ENCODE measurements around the gene PRKN.
"Not testable (repeated sequence)": the region's sequence is repeated elsewhere in the genome, so short reads cannot be mapped to it uniquely, and the experiment has no call there.

The PRKN gene

GRCh38 chr6:161315246-161315917, 1412.2 kb downstream of the PRKN start:
- H3K4me1 ChIP-seq (ENCODE audit: insufficient read depth, low read length); H3K27ac ChIP-seq (ENCODE audit: low read length); H3K9ac ChIP-seq (ENCODE audit: low read depth, low read length); H3K4me3 ChIP-seq (ENCODE audit: low read length); H3K27me3 ChIP-seq (ENCODE audit: insufficient read depth, low read length); H3K36me3 ChIP-seq (ENCODE audit: insufficient read depth, low read depth, low read length); H3K9me3 ChIP-seq (ENCODE audit: insufficient read depth, low read depth, low read length): not testable (repeated sequence)

DNA sequence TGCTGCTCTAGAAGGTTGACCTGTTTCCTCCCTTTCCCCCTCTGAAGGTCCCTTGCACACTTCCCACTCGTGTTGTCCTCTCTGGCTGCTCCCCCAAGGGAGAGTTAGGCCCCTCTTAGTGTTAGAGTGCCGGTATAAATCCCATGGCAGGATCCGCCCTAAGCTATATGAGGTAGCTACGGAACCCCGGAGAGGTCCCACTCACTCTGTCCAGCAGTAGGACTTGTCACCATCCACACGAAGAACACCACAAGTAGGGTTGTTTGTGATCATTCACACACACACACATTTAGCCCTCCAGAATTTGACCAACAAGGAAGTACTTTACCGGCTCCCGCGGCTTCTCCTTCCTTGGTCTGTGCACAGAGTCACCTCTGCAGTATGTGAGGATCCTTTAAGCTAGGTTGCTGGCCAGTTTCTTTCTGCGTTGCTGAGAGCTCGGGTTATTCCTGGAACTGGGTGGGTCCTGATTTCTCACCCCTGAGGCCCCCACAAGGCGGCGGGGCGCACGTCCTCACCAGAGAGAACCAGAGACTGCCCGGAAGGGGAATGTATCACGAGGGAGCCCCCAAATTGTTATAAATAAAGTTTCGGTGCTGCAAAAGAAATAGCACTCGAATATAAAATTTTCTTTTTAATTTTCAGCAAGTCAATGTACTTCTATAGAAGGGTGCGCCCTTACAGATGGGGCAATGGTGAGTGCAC, 1412.9 kb downstream of the PRKN start:
- H3K4me1 ChIP-seq (ENCODE audit: insufficient read depth, low read length); H3K27me3 ChIP-seq (ENCODE audit: insufficient read depth, low read length); H3K27ac ChIP-seq (ENCODE audit: low read length); H3K36me3 ChIP-seq (ENCODE audit: insufficient read depth, low read depth, low read length); H3K9ac ChIP-seq (ENCODE audit: low read depth, low read length); H3K9me3 ChIP-seq (ENCODE audit: insufficient read depth, low read depth, low read length); H3K4me3 ChIP-seq (ENCODE audit: low read length): not testable (repeated sequence)

GRCh38 chr6:161313940-161314509, 1413.5 kb downstream of the PRKN start:
- Histone ChIP-seq H3K36me3 (ENCODE audit: insufficient read depth, low read depth, low read length) (no peaks in the 10 kb centered on the region), H3K9me3 (ENCODE audit: insufficient read depth, low read depth, low read length) (no peaks in the 10 kb centered on the region), H3K27ac (ENCODE audit: low read length) (no peak overlapping the region), H3K4me3 (ENCODE audit: low read length) (no peak overlapping the region), H3K4me1 (ENCODE audit: insufficient read depth, low read length) (peaks cover 6% of the 10 kb centered on the region; the same call in 1 of the 2 replicates), H3K9ac (ENCODE audit: low read depth, low read length) (no peak overlapping the region), H3K27me3 (ENCODE audit: insufficient read depth, low read length) (no peaks in the 10 kb centered on the region)

DNA sequence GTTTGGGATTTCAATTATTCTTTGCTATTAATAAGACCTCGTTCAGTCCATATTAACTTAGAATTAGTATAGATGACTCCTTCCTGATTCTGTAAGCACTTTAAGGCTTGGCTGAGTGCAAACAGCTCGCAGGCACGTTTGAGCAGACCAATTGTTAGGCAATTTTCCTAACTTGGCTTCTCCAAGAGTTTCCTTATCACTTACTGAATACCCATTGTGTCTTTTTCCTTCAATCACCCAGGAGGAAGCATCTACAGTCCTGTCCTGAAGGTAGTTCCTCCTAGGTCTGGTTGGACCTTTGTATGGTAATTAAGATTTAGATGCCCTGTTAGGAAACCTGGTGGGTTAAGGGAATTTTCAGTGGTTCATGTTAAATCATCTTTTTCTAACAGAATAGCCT, 1414.1 kb downstream of the PRKN start:
- H3K9ac ChIP-seq (ENCODE audit: low read depth, low read length); H3K36me3 ChIP-seq (ENCODE audit: insufficient read depth, low read depth, low read length); H3K9me3 ChIP-seq (ENCODE audit: insufficient read depth, low read depth, low read length); H3K4me3 ChIP-seq (ENCODE audit: low read length); H3K27ac ChIP-seq (ENCODE audit: low read length); H3K27me3 ChIP-seq (ENCODE audit: insufficient read depth, low read length); H3K4me1 ChIP-seq (ENCODE audit: insufficient read depth, low read length): not testable (repeated sequence)

GRCh38 chr6:161309774-161310173, 1417.8 kb downstream of the PRKN start:
- not testable (repeated sequence) for H3K9ac ChIP-seq (ENCODE audit: low read depth, low read length); H3K4me1 ChIP-seq (ENCODE audit: insufficient read depth, low read length); H3K27ac ChIP-seq (ENCODE audit: low read length); H3K9me3 ChIP-seq (ENCODE audit: insufficient read depth, low read depth, low read length); H3K36me3 ChIP-seq (ENCODE audit: insufficient read depth, low read depth, low read length); H3K4me3 ChIP-seq (ENCODE audit: low read length); H3K27me3 ChIP-seq (ENCODE audit: insufficient read depth, low read length)

- Histone ChIP-seq H3K27ac (ENCODE audit: low read length) (no peak overlapping the region), H3K27me3 (ENCODE audit: insufficient read depth, low read length) (no peaks in the 10 kb centered on the region), H3K36me3 (ENCODE audit: insufficient read depth, low read depth, low read length) (no peaks in the 10 kb centered on the region), H3K4me3 (ENCODE audit: low read length) (no peak overlapping the region), H3K9ac (ENCODE audit: low read depth, low read length) (no peak overlapping the region), H3K4me1 (ENCODE audit: insufficient read depth, low read length) (no peaks in the 10 kb centered on the region), H3K9me3 (ENCODE audit: insufficient read depth, low read depth, low read length) (no peaks in the 10 kb centered on the region; the same call in 1 of the 2 replicates)
Observed at GRCh38 chr6:161308075-161308655, 1419.4 kb downstream of the PRKN start.

GRCh38 chr6:161305860-161306259, 1421.7 kb downstream of the PRKN start:
- Histone ChIP-seq H3K4me1 (ENCODE audit: insufficient read depth, low read length) (no peaks in the 10 kb centered on the region), H3K4me3 (ENCODE audit: low read length) (no peak overlapping the region)

GRCh38 chr6:161303628-161304340, 1423.8 kb downstream of the PRKN start:
- H3K36me3 ChIP-seq (ENCODE audit: insufficient read depth, low read depth, low read length) = no peaks in the 10 kb centered on the region
- H3K4me1 ChIP-seq (ENCODE audit: insufficient read depth, low read length) = peaks cover 5% of the 10 kb centered on the region; the same call in 1 of the 2 replicates
- no peak overlapping the region for H3K27ac ChIP-seq (ENCODE audit: low read length)
- H3K9ac ChIP-seq (ENCODE audit: low read depth, low read length) = no peak overlapping the region
- H3K27me3 ChIP-seq (ENCODE audit: insufficient read depth, low read length) = no peaks in the 10 kb centered on the region
- H3K4me3 ChIP-seq (ENCODE audit: low read length) = no peak overlapping the region
- no peaks in the 10 kb centered on the region; the same call in 1 of the 2 replicates for H3K9me3 ChIP-seq (ENCODE audit: insufficient read depth, low read depth, low read length)

More at GRCh38 chr6:161305860-161306259, 1421.7 kb downstream of the PRKN start:
- Histone ChIP-seq H3K36me3 (ENCODE audit: insufficient read depth, low read depth, low read length) (no peaks in the 10 kb centered on the region), H3K9me3 (ENCODE audit: insufficient read depth, low read depth, low read length) (no peaks in the 10 kb centered on the region; the same call in 1 of the 2 replicates), H3K9ac (ENCODE audit: low read depth, low read length) (no peak overlapping the region), H3K27ac (ENCODE audit: low read length) (no peak overlapping the region), H3K27me3 (ENCODE audit: insufficient read depth, low read length) (no peaks in the 10 kb centered on the region)

GRCh38 chr6:161302949-161303348, 1424.6 kb downstream of the PRKN start:
- Histone ChIP-seq H3K9me3 (ENCODE audit: insufficient read depth, low read depth, low read length) (peaks cover 2% of the 10 kb centered on the region), H3K27ac (ENCODE audit: low read length) (no peak overlapping the region), H3K9ac (ENCODE audit: low read depth, low read length) (no peak overlapping the region), H3K36me3 (ENCODE audit: insufficient read depth, low read depth, low read length) (no peaks in the 10 kb centered on the region), H3K27me3 (ENCODE audit: insufficient read depth, low read length) (no peaks in the 10 kb centered on the region), H3K4me3 (ENCODE audit: low read length) (no peak overlapping the region), H3K4me1 (ENCODE audit: insufficient read depth, low read length) (peaks cover 5% of the 10 kb centered on the region; the same call in 1 of the 2 replicates)

- H3K9me3 ChIP-seq (ENCODE audit: insufficient read depth, low read depth, low read length) = peaks cover 18% of the 10 kb centered on the region
- H3K27ac ChIP-seq (ENCODE audit: low read length) = no peak overlapping the region
- H3K9ac ChIP-seq (ENCODE audit: low read depth, low read length) = no peak overlapping the region
- no peaks in the 10 kb centered on the region for H3K36me3 ChIP-seq (ENCODE audit: insufficient read depth, low read depth, low read length)
- peaks cover 5% of the 10 kb centered on the region; the same call in 1 of the 2 replicates for H3K4me1 ChIP-seq (ENCODE audit: insufficient read depth, low read length)
- no peaks in the 10 kb centered on the region for H3K27me3 ChIP-seq (ENCODE audit: insufficient read depth, low read length)
- H3K4me3 ChIP-seq (ENCODE audit: low read length) = no peak overlapping the region
Observed at GRCh38 chr6:161301338-161301737, 1426.2 kb downstream of the PRKN start.

DNA sequence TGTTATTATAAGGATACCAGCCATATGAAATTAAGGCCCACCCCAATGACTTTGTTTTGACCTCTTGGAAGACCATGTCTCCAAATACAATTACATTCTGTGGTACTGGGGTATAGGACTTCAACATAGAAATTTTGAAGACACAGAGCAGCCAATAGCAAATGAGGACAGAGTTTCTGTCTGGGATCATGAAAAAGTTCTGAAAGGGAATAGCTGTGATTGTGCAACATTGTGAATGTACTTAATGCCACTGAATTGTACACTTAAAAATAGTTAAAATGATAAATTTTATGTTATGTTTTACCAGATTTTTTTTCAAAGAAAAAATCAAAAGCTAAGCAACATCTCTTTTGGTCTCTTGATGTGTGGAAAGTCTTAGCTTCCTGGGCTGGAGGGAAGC, 1426.7 kb downstream of the PRKN start:
- Histone ChIP-seq H3K9ac (ENCODE audit: low read depth, low read length) (no peak overlapping the region), H3K36me3 (ENCODE audit: insufficient read depth, low read depth, low read length) (no peaks in the 10 kb centered on the region), H3K4me3 (ENCODE audit: low read length) (no peak overlapping the region), H3K9me3 (ENCODE audit: insufficient read depth, low read depth, low read length) (peaks cover 23% of the 10 kb centered on the region), H3K27me3 (ENCODE audit: insufficient read depth, low read length) (no peaks in the 10 kb centered on the region), H3K4me1 (ENCODE audit: insufficient read depth, low read length) (peaks cover 5% of the 10 kb centered on the region; the same call in 1 of the 2 replicates), H3K27ac (ENCODE audit: low read length) (no peak overlapping the region)

All from iPS-20b (cell line).